Mesendoderm (in vitro differentiated cells): Measurements from ENCODE around the gene ARSB.

Source experiments
- DNase-seq: peaks from one replicate; pipeline ENCODE4 v3.0.0; 2013
- H2AK5ac ChIP-seq: 2 replicates; pipeline ENCODE4 v1.6.1; 2013; ENCODE audit warnings: low read length, inconsistent platforms
- H2BK120ac ChIP-seq: 2 replicates; pipeline ENCODE4 v1.6.1; 2013; ENCODE audit warnings: low read depth, mild to moderate bottlenecking, low read length, moderate library complexity, mixed read lengths
- H2BK15ac ChIP-seq: replicated peaks from 2 replicates; pipeline ENCODE4 v1.6.1; 2013; ENCODE audit warnings: low read depth, mild to moderate bottlenecking, moderate library complexity
- H2BK5ac ChIP-seq: 2 replicates; pipeline ENCODE4 v1.6.1; 2013; ENCODE audit warnings: low read length, inconsistent platforms
- H3K18ac ChIP-seq: 2 replicates; pipeline ENCODE4 v1.6.1; 2013; ENCODE audit warnings: mild to moderate bottlenecking, low read length, mixed read lengths
- H3K23ac ChIP-seq: one replicate; pipeline ENCODE4 v1.6.1; 2013; ENCODE audit warnings: low read length
- H3K27ac ChIP-seq: 2 replicates; pipeline ENCODE4 v1.5.1; 2013; ENCODE audit warnings: low read depth, mild to moderate bottlenecking, inconsistent platforms, low read length, moderate library complexity
- H3K27me3 ChIP-seq: 2 replicates; pipeline ENCODE4 v1.6.1; 2013; ENCODE audit warnings: low read length, control low read depth, mild to moderate bottlenecking, inconsistent platforms; ENCODE audit not compliant: insufficient read depth, poor library complexity
- H3K36me3 ChIP-seq: 2 replicates; pipeline ENCODE4 v1.6.1; 2013; ENCODE audit warnings: low read length, inconsistent platforms; ENCODE audit not compliant: control insufficient read depth, insufficient read depth
- H3K4ac ChIP-seq: one replicate; pipeline ENCODE4 v1.6.1; 2013; ENCODE audit warnings: low read depth, mild to moderate bottlenecking, low read length, moderate library complexity
- H3K4me1 ChIP-seq: 2 replicates; pipeline ENCODE4 v1.6.1; 2013; ENCODE audit warnings: low read depth, low read length, inconsistent platforms; ENCODE audit not compliant: control insufficient read depth
- H3K4me2 ChIP-seq: 2 replicates; pipeline ENCODE4 v1.6.1; 2013; ENCODE audit warnings: low read length
- H3K4me3 ChIP-seq: 2 replicates; pipeline ENCODE4 v1.5.1; 2013; ENCODE audit warnings: mild to moderate bottlenecking, low read length
- H3K56ac ChIP-seq: one replicate; pipeline ENCODE4 v1.6.1; 2013; ENCODE audit warnings: low read length
- H3K79me1 ChIP-seq: 2 replicates; pipeline ENCODE4 v1.6.1; 2013; ENCODE audit warnings: low read length, inconsistent platforms
- H3K79me2 ChIP-seq: 2 replicates; pipeline ENCODE4 v1.6.1; 2013; ENCODE audit warnings: mild to moderate bottlenecking, low read length; ENCODE audit not compliant: control insufficient read depth, insufficient read depth
- H3K9ac ChIP-seq: 2 replicates; pipeline ENCODE4 v1.6.1; 2013; ENCODE audit warnings: low read length, inconsistent platforms
- H4K5ac ChIP-seq: one replicate; pipeline ENCODE4 v1.6.1; 2013; ENCODE audit warnings: low read length
- H4K8ac ChIP-seq: one replicate; pipeline ENCODE4 v1.6.1; 2013; ENCODE audit warnings: low read depth, mild to moderate bottlenecking, control low read depth, low read length, moderate library complexity
- WGBS: extraction: QIAGEN DNeasy Blood & Tissue Kit; methylation state at CpG from one replicate; pipeline ENCODE4 v1.1.7; 2013; ENCODE audit warnings: low lambda C conversion rate, missing lambda C conversion rate; ENCODE audit not compliant: insufficient coverage; ENCODE audit errors: extremely low coverage; 5-methylcytosine and 5-hydroxymethylcytosine counted together

ARSB gene

GRCh38 chr5:78751872-78752271 is 233.2 kb downstream of the ARSB start:
- Histone ChIP-seq H3K4me3 (no peak overlapping the region), H4K5ac (no peak overlapping the region), H3K56ac (no peak overlapping the region), H2BK120ac (no peak overlapping the region), H3K9ac (no peak overlapping the region), H3K27ac (no peak overlapping the region), H3K4ac (no peak overlapping the region), H3K4me2 (no peak overlapping the region), H3K79me2 (no peaks in the 10 kb centered on the region), H4K8ac (no peak overlapping the region), H3K4me1 (no peaks in the 10 kb centered on the region), H3K27me3 (no peaks in the 10 kb centered on the region), H3K23ac (no peak overlapping the region), H2BK15ac (no peak overlapping the region), H3K79me1 (no peaks in the 10 kb centered on the region), H3K36me3 (no peaks in the 10 kb centered on the region), H2BK5ac (no peak overlapping the region), H2AK5ac (no peak overlapping the region), H3K18ac (no peak overlapping the region)
- no peak for DNase-seq
- WGBS = no CpG with 5 or more reads among the region's 1 CpG

- H2BK15ac ChIP-seq = no peak overlapping the region
- H3K4me2 ChIP-seq = no peak overlapping the region
- H3K18ac ChIP-seq = no peak overlapping the region
- H3K4me1 ChIP-seq = no peaks in the 10 kb centered on the region
- no peak overlapping the region for H3K9ac ChIP-seq
- no peaks in the 10 kb centered on the region for H3K79me2 ChIP-seq
- H3K4me3 ChIP-seq = no peak overlapping the region
- H2AK5ac ChIP-seq = no peak overlapping the region
- no peak overlapping the region for H4K8ac ChIP-seq
- H3K36me3 ChIP-seq = no peaks in the 10 kb centered on the region
- no peaks in the 10 kb centered on the region for H3K27me3 ChIP-seq
- no peak overlapping the region for H3K23ac ChIP-seq
- no peak overlapping the region for H3K56ac ChIP-seq
- H4K5ac ChIP-seq = no peak overlapping the region
- DNase-seq = no peak
- H3K4ac ChIP-seq = no peak overlapping the region
- H2BK5ac ChIP-seq = no peak overlapping the region
- no CpG with 5 or more reads among the region's 2 CpGs for WGBS
- no peak overlapping the region for H3K27ac ChIP-seq
- no peaks in the 10 kb centered on the region for H3K79me1 ChIP-seq
- no peak overlapping the region for H2BK120ac ChIP-seq
Observed at GRCh38 chr5:78750281-78750680, 234.8 kb downstream of the ARSB start.

- H3K9ac ChIP-seq = no peak overlapping the region
- no peak overlapping the region for H3K4me2 ChIP-seq
- no peak overlapping the region for H3K18ac ChIP-seq
- no peak overlapping the region for H3K27ac ChIP-seq
- WGBS = no CpG with 5 or more reads among the region's 7 CpGs
- H4K5ac ChIP-seq = no peak overlapping the region
- no peak overlapping the region for H2AK5ac ChIP-seq
- H3K79me1 ChIP-seq = no peaks in the 10 kb centered on the region
- peak; percentile 30 for DNase-seq
- H3K4me3 ChIP-seq = no peak overlapping the region
- no peak overlapping the region for H4K8ac ChIP-seq
- no peak overlapping the region for H2BK15ac ChIP-seq
- no peak overlapping the region for H2BK120ac ChIP-seq
- H3K79me2 ChIP-seq = no peaks in the 10 kb centered on the region
- H3K4ac ChIP-seq = no peak overlapping the region
- H3K27me3 ChIP-seq = no peaks in the 10 kb centered on the region
- H3K23ac ChIP-seq = no peak overlapping the region
- H2BK5ac ChIP-seq = no peak overlapping the region
- H3K36me3 ChIP-seq = no peaks in the 10 kb centered on the region
- H3K4me1 ChIP-seq = no peaks in the 10 kb centered on the region
- no peak overlapping the region for H3K56ac ChIP-seq
Observed at GRCh38 chr5:78747705-78748359, 237.3 kb downstream of the ARSB start.

GRCh38 chr5:78747055-78747454 is 238.1 kb downstream of the ARSB start:
- Histone ChIP-seq H3K18ac (no peak overlapping the region), H3K56ac (no peak overlapping the region), H3K79me1 (no peaks in the 10 kb centered on the region), H3K27me3 (no peaks in the 10 kb centered on the region), H3K4me3 (no peak overlapping the region), H3K36me3 (no peaks in the 10 kb centered on the region), H3K79me2 (no peaks in the 10 kb centered on the region), H3K23ac (no peak overlapping the region), H2AK5ac (no peak overlapping the region), H3K4me1 (no peaks in the 10 kb centered on the region), H2BK5ac (no peak overlapping the region), H3K9ac (no peak overlapping the region), H4K8ac (no peak overlapping the region), H4K5ac (no peak overlapping the region), H2BK15ac (no peak overlapping the region), H2BK120ac (no peak overlapping the region), H3K27ac (no peak overlapping the region), H3K4me2 (no peak overlapping the region), H3K4ac (no peak overlapping the region)
- no CpG with 5 or more reads among the region's 10 CpGs for WGBS
- no peak for DNase-seq

- WGBS = no CpG with 5 or more reads among the region's 6 CpGs
- no peaks in the 10 kb centered on the region for H3K4me1 ChIP-seq
- DNase-seq = no peak
Observed at GRCh38 chr5:78746021-78746770, 238.9 kb downstream of the ARSB start.

More at GRCh38 chr5:78746021-78746770, 238.9 kb downstream of the ARSB start:
- Histone ChIP-seq H3K56ac (no peak overlapping the region), H4K8ac (no peak overlapping the region), H2BK5ac (no peak overlapping the region), H3K27ac (no peak overlapping the region), H3K4me2 (no peak overlapping the region), H3K79me1 (no peaks in the 10 kb centered on the region), H3K4ac (no peak overlapping the region), H3K4me3 (no peak overlapping the region), H3K79me2 (no peaks in the 10 kb centered on the region), H3K9ac (no peak overlapping the region), H2AK5ac (no peak overlapping the region), H4K5ac (no peak overlapping the region), H3K23ac (no peak overlapping the region), H3K36me3 (no peaks in the 10 kb centered on the region), H3K18ac (no peak overlapping the region), H3K27me3 (no peaks in the 10 kb centered on the region), H2BK120ac (no peak overlapping the region), H2BK15ac (no peak overlapping the region)
